HG03469 (cell line): ENCODE data around the gene SH2D4B.
"Not testable (repeated sequence)": the region's sequence is repeated elsewhere in the genome, so short reads cannot be mapped to it uniquely, and the experiment has no call there.

Experiments used
- ATAC-seq: cut with Tn5 transposase; IDR thresholded peaks from one replicate; pipeline ENCODE4 v1.9.1; 2021; ENCODE audit warnings: mild to moderate bottlenecking, moderate library complexity, moderate number of reproducible peaks; ENCODE audit not compliant: unreplicated experiment

The SH2D4B gene

GRCh38 chr10:80542053-80542452 lies 4.4 kb downstream of the SH2D4B start:
- ATAC-seq, result no peak

- no peak for ATAC-seq
These were observed 5.1 kb downstream of the SH2D4B start for GRCh38 chr10:80542652-80543318.

GRCh38 chr10:80543319-80543672 lies 5.6 kb downstream of the SH2D4B start:
- not testable (repeated sequence) for ATAC-seq

- no peak for ATAC-seq
These were observed 6.7 kb downstream of the SH2D4B start for GRCh38 chr10:80544316-80544953.

- no peak for ATAC-seq
These were observed 7.7 kb downstream of the SH2D4B start for GRCh38 chr10:80545258-80545881.

GRCh38 chr10:80552151-80552646 lies 14.5 kb downstream of the SH2D4B start:
- no peak for ATAC-seq

GRCh38 chr10:80553436-80553835 lies 15.7 kb downstream of the SH2D4B start:
- ATAC-seq, result no peak

GRCh38 chr10:80554050-80554449 lies 16.3 kb downstream of the SH2D4B start:
- ATAC-seq, result no peak

- ATAC-seq, result no peak
These were observed 17.7 kb downstream of the SH2D4B start for GRCh38 chr10:80555415-80555814.

- no peak for ATAC-seq
These were observed 24.2 kb downstream of the SH2D4B start for GRCh38 chr10:80561950-80562349.

GRCh38 chr10:80567292-80567691 lies 29.6 kb downstream of the SH2D4B start:
- no peak for ATAC-seq

- ATAC-seq, result no peak
These were observed 31.6 kb downstream of the SH2D4B start for GRCh38 chr10:80569131-80569895.

- no peak for ATAC-seq
These were observed 33.6 kb downstream of the SH2D4B start for GRCh38 chr10:80571352-80571751.

GRCh38 chr10:80579181-80579763 lies 41.6 kb downstream of the SH2D4B start:
- no peak for ATAC-seq

- ATAC-seq, result no peak
These were observed 42.3 kb downstream of the SH2D4B start for GRCh38 chr10:80579849-80580637.

GRCh38 chr10:80580638-80581468 lies 43.2 kb downstream of the SH2D4B start:
- ATAC-seq, result no peak

GRCh38 chr10:80581469-80581835 lies 43.8 kb downstream of the SH2D4B start:
- ATAC-seq, result no peak

GRCh38 chr10:80582286-80582960 lies 44.7 kb downstream of the SH2D4B start:
- no peak for ATAC-seq

GRCh38 chr10:80583685-80584084 lies 46.0 kb downstream of the SH2D4B start:
- no peak for ATAC-seq
